ENCODE measurements around the gene SF3B1.

The SF3B1 gene

GRCh38 chr2:197454923-197455322 lies 20.1 kb upstream of the SF3B1 start (continued):
- TF ChIP-seq, protein P1, sequence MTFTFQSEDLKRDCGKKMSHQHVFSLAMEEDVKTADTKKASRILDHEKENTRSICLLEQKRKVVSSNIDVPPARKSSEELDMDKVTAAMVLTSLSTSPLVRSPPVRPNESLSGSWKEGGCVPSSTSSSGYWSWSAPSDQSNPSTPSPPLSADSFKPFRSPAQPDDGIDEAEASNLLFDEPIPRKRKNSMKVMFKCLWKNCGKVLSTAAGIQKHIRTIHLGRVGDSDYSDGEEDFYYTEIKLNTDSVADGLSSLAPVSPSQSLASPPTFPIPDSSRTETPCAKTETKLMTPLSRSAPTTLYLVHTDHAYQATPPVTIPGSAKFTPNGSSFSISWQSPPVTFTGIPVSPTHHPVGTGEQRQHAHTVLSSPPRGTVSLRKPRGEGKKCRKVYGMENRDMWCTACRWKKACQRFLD (tag by site-specific recombination; IDR thresholded peaks at IDR 0.05): no peak
- TF ChIP-seq BCL11A (tag by site-specific recombination; IDR thresholded peaks at IDR 0.05; ENCODE audit: low read depth) (no peak), ZNF311 (tag by site-specific recombination; IDR thresholded peaks at IDR 0.05; ENCODE audit: borderline replicate concordance) (no peak)

GRCh38 chr2:197453914-197454398 lies 19.1 kb upstream of the SF3B1 start:
- Histone ChIP-seq H3K4me3 (ENCODE audit: low read depth, low read length) (peak overlapping the region; percentile 93), H3K27ac (ENCODE audit: extremely low read depth, low read depth, low read length) (peak overlapping the region; percentile 93), H3K9me3 (ENCODE audit: control insufficient read depth, insufficient read depth, low read depth, low read length) (no peaks in the 10 kb centered on the region), H3K36me3 (ENCODE audit: control insufficient read depth in 2 of 2, insufficient read depth in 1 of 2, low read length in 2 of 2) (no peaks in the 10 kb centered on the region), H3K4me1 (ENCODE audit: control insufficient read depth, insufficient read depth, low read length) (no peaks in the 10 kb centered on the region)
- ChIA-PET POLR2A (interaction anchor here (1.3 to 3.1 kb wide), 3 partner anchors 11 to 46 kb away, joined by 5 to 69 read pairs (median 35); partner anchors contain the start of genes HSPD1, HSPE1 and SF3B1), CTCF (no interaction called here)
- peak; percentile 89 for TF ChIP-seq SCRT2 (tag by site-specific recombination; IDR thresholded peaks at IDR 0.05)
- no peak for TF ChIP-seq ZFP41 (tag by site-specific recombination; IDR thresholded peaks at IDR 0.05; ENCODE audit: borderline replicate concordance)
- TF ChIP-seq BCL11B (tag by site-specific recombination; IDR thresholded peaks at IDR 0.05; ENCODE audit: low read depth): 0 out of 2 replicates have a peak, but pooled peaks have one; percentile 5
- TF ChIP-seq OSR2 (tag by site-specific recombination; IDR thresholded peaks at IDR 0.05): peak; percentile 43; the same call in 1 of the 2 replicates
- TF ChIP-seq ZXDB (tag by site-specific recombination; IDR thresholded peaks at IDR 0.05): no peak; the same call in 1 of the 2 replicates
- TF ChIP-seq SCRT1 (tag by site-specific recombination; IDR thresholded peaks at IDR 0.05; ENCODE audit: borderline replicate concordance): peak; percentile 73; the same call in 1 of the 2 replicates
- peak; percentile 91 for TF ChIP-seq PRDM10 (tag by site-specific recombination; IDR thresholded peaks at IDR 0.05)
- peak; percentile 24; the same call in 1 of the 2 replicates for TF ChIP-seq PRDM1 (tag by site-specific recombination; IDR thresholded peaks at IDR 0.05)
- no peak for TF ChIP-seq ZNF280D (tag by site-specific recombination; IDR thresholded peaks at IDR 0.05)
- TF ChIP-seq ZNF610 (tag by site-specific recombination; IDR thresholded peaks at IDR 0.05; ENCODE audit: borderline replicate concordance): peak; percentile 6; the same call in 1 of the 2 replicates
- TF ChIP-seq ZNF341 (tag by site-specific recombination; IDR thresholded peaks at IDR 0.05; ENCODE audit: low read depth): peak; percentile 99; the same call in 1 of the 2 replicates
- peak; percentile 27; the same call in 1 of the 2 replicates for TF ChIP-seq ZNF335 (tag by site-specific recombination; conservative IDR thresholded peaks at IDR 0.05)
- no peak for TF ChIP-seq ZNF121 (tag by site-specific recombination; IDR thresholded peaks at IDR 0.05)
- TF ChIP-seq, protein P2, sequence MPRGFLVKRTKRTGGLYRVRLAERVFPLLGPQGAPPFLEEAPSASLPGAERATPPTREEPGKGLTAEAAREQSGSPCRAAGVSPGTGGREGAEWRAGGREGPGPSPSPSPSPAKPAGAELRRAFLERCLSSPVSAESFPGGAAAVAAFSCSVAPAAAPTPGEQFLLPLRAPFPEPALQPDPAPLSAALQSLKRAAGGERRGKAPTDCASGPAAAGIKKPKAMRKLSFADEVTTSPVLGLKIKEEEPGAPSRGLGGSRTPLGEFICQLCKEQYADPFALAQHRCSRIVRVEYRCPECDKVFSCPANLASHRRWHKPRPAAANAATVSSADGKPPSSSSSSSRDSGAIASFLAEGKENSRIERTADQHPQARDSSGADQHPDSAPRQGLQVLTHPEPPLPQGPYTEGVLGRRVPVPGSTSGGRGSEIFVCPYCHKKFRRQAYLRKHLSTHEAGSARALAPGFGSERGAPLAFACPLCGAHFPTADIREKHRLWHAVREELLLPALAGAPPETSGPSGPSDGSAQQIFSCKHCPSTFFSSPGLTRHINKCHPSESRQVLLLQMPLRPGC (tag by site-specific recombination; IDR thresholded peaks at IDR 0.05): 0 out of 2 replicates have a peak, but pooled peaks have one; percentile 7
- TF ChIP-seq HOXC10 (CRISPR knock-in tag; IDR thresholded peaks at IDR 0.05): 0 out of 2 replicates have a peak, but pooled peaks have one; percentile 7
